Endothelial cell (in vitro differentiated cells): Measurements from ENCODE around the gene SGSM1. TPM values are rescaled to one million over a fixed set of nuclear protein-coding genes. Genes with fewer than 3 reads are reported as not detected.

Experiments used
- DNase-seq: peaks from one replicate; pipeline ENCODE4 v3.0.0; 2021; ENCODE audit warnings: low spot score
- H3K27ac Mint-ChIP-seq: one replicate; pipeline ENCODE4 v1.8.0; 2021; ENCODE audit warnings: mixed read lengths, inconsistent platforms; ENCODE audit not compliant: unreplicated experiment
- H3K27me3 Mint-ChIP-seq: one replicate; pipeline ENCODE4 v1.8.0; 2021; ENCODE audit warnings: mild to moderate bottlenecking, moderate library complexity, mixed read lengths, inconsistent platforms; ENCODE audit not compliant: unreplicated experiment
- H3K36me3 Mint-ChIP-seq: one replicate; pipeline ENCODE4 v1.8.0; 2021; ENCODE audit warnings: mild to moderate bottlenecking, low read depth, mixed read lengths, inconsistent platforms; ENCODE audit not compliant: unreplicated experiment
- H3K4me1 Mint-ChIP-seq: one replicate; pipeline ENCODE4 v1.8.0; 2021; ENCODE audit warnings: mild to moderate bottlenecking, mixed read lengths, inconsistent platforms; ENCODE audit not compliant: unreplicated experiment
- H3K4me3 Mint-ChIP-seq: one replicate; pipeline ENCODE4 v1.8.0; 2021; ENCODE audit warnings: mild to moderate bottlenecking, mixed read lengths, inconsistent platforms; ENCODE audit not compliant: unreplicated experiment
- H3K9me3 Mint-ChIP-seq: one replicate; pipeline ENCODE4 v1.8.0; 2021; ENCODE audit warnings: mixed read lengths, inconsistent platforms; ENCODE audit not compliant: unreplicated experiment
- total RNA-seq: library from RNA; stranded (reverse); fragmentation: NEBNext Ultra II Directional; extraction: Animal tissue kit (Norgen Biotek cat#: 25700); gene quantifications from one replicate; pipeline ENCODE4 v1.2.1, GENCODE V29; 2021; ENCODE audit not compliant: unreplicated experiment
- TF ChIP-seq, protein P1 (sequence below): fragments of 200-600 bp; sonication (generic); IDR thresholded peaks from one replicate; pipeline ENCODE4 v1.5.0; 2021; ENCODE audit warnings: antibody characterized with exemption; ENCODE audit not compliant: unreplicated experiment

Gene SGSM1
- total RNA-seq, 1 donor from 2014 or later: 2.4 TPM

DNA sequence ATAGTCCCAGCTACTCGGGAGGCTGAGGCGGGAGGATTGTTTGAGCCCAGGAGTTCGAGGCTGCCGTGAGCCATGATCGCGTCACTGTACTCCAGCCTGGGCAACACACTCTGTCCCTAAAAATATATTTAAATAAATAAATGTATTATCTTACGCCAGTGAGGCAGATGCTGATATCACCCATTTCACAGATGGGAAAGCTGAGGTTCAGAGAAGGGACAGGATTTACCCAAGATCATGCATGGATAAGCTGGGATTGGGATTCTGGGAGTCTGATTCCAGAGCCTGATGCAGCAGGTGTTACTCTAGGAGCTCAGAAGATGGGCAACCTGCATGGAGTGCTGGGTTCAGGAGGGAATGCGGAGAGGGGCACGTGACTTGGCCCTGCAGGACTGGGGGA lies 17.8 kb downstream of the SGSM1 start:
- H3K4me1 Mint-ChIP-seq: no peaks in the 10 kb centered on the region
- H3K27ac Mint-ChIP-seq: no peak overlapping the region
- DNase-seq: no peak
- H3K36me3 Mint-ChIP-seq: no peaks in the 10 kb centered on the region
- peaks cover 1% of the 10 kb centered on the region for H3K27me3 Mint-ChIP-seq
- TF ChIP-seq, protein P1, sequence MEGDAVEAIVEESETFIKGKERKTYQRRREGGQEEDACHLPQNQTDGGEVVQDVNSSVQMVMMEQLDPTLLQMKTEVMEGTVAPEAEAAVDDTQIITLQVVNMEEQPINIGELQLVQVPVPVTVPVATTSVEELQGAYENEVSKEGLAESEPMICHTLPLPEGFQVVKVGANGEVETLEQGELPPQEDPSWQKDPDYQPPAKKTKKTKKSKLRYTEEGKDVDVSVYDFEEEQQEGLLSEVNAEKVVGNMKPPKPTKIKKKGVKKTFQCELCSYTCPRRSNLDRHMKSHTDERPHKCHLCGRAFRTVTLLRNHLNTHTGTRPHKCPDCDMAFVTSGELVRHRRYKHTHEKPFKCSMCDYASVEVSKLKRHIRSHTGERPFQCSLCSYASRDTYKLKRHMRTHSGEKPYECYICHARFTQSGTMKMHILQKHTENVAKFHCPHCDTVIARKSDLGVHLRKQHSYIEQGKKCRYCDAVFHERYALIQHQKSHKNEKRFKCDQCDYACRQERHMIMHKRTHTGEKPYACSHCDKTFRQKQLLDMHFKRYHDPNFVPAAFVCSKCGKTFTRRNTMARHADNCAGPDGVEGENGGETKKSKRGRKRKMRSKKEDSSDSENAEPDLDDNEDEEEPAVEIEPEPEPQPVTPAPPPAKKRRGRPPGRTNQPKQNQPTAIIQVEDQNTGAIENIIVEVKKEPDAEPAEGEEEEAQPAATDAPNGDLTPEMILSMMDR: no peak
- H3K9me3 Mint-ChIP-seq: no peaks in the 10 kb centered on the region
- no peak overlapping the region for H3K4me3 Mint-ChIP-seq

DNA sequence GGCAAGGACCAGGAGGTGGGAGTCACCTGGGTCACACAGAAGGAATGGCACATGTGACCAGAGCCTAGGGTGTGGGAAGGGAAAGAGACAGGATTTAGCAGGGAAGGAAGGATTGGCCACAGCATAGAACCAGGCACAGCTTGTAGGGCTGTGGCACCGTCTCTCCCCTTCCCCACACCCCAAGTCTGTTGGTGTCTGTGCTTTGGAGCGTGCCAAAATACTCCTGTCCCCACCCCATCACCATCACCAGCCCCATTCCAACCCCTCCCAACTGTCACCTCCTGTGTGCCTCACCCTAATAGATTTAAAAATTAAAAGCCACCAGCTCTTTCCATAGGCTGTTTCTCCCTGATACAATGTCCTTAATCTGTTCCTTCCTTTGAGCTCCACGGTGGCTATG lies 18.2 kb downstream of the SGSM1 start:
- Mint-ChIP-seq H3K4me3 (no peak overlapping the region), H3K27ac (no peak overlapping the region), H3K4me1 (no peaks in the 10 kb centered on the region), H3K36me3 (no peaks in the 10 kb centered on the region), H3K9me3 (no peaks in the 10 kb centered on the region), H3K27me3 (peaks cover 1% of the 10 kb centered on the region)
- TF ChIP-seq, protein P1: no peak
- no peak for DNase-seq

DNA sequence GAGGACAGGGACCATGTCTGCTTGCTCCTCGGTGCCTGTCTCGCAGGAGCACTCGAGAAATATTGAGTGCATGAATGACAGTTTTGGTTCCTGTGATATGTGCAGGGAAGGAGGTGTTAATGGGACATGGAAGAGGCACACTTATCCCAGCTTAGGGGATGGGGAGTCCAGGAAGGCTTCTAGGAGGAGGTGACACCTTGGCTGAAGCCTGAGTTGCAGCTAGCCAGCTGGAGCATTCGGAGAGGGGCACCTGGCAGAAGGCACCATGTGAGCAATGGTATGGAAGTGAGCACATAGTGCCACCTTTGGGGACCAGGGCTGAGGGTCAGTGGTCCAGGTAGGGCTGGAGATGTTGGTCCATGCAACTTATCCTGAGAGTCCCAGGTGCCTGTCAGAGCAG lies 18.9 kb downstream of the SGSM1 start:
- no peaks in the 10 kb centered on the region for H3K9me3 Mint-ChIP-seq
- no peaks in the 10 kb centered on the region for H3K27me3 Mint-ChIP-seq
- H3K4me3 Mint-ChIP-seq: no peak overlapping the region
- H3K36me3 Mint-ChIP-seq: no peaks in the 10 kb centered on the region
- TF ChIP-seq, protein P1: no peak
- H3K4me1 Mint-ChIP-seq: no peaks in the 10 kb centered on the region
- H3K27ac Mint-ChIP-seq: no peak overlapping the region
- DNase-seq: no peak

DNA sequence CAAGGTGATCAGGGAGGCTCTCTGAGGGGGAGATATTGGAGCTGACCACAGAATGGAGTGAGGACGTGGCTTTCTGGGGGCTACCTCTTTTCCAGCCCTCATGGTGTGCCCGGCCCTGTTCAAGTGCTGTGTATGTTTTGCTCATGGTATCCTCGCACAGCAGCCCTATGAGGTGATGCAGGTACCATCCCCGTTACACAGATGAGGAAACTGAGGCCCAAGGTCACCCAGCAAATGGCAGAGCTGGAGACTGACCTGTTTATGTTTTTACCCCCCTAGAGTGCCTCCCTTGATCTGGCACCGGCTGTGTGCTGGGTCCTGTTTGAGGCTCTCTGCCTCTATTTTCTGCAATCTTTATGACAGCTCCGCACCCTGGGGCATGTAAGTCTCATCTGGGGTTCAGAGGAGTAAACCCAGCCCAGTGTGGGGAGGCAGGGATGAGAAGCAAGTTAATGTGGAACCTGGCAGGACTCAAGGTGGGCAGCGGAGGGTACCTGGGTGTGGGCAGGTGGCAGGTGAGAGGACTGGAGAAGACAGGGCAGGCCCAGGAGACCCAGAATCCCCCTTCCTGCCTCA lies 20.8 kb downstream of the SGSM1 start:
- no peaks in the 10 kb centered on the region for H3K4me1 Mint-ChIP-seq
- DNase-seq: no peak
- TF ChIP-seq, protein P1: no peak
- H3K4me3 Mint-ChIP-seq: no peak overlapping the region
- H3K27me3 Mint-ChIP-seq: no peaks in the 10 kb centered on the region
- no peaks in the 10 kb centered on the region for H3K9me3 Mint-ChIP-seq
- no peaks in the 10 kb centered on the region for H3K36me3 Mint-ChIP-seq
- H3K27ac Mint-ChIP-seq: no peak overlapping the region

DNA sequence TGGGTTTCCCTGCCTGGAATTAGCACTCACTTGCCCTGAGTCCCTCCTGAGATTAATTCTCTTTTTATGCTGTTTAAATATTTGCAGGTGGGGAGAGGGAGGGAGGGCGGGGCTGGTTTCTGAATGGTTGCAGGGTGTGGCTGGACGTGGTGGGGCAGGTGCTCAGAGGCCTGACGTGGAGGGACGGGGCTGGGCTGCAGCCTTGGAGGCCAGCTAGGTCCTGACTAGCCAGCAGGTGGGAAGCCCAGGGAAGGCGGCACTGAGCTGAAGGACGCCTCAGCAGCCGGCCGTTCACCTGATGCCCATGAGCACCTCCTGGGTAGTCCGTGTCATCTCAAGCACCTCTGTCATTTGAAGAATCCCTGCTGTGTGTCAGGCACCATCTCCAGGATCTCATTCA lies 21.3 kb downstream of the SGSM1 start:
- no peak overlapping the region for H3K4me3 Mint-ChIP-seq
- H3K4me1 Mint-ChIP-seq: no peaks in the 10 kb centered on the region
- no peaks in the 10 kb centered on the region for H3K36me3 Mint-ChIP-seq

More for the DNA sequence above, 21.3 kb downstream of the SGSM1 start:
- TF ChIP-seq, protein P1: no peak
- H3K27me3 Mint-ChIP-seq: no peaks in the 10 kb centered on the region
- no peaks in the 10 kb centered on the region for H3K9me3 Mint-ChIP-seq
- no peak for DNase-seq
- H3K27ac Mint-ChIP-seq: no peak overlapping the region
